K562 (cell line): Measurements from ENCODE around the gene CHST12. TPM values are rescaled to one million over a fixed set of nuclear protein-coding genes. Genes with fewer than 3 reads are reported as not detected.

Source experiments
- ARID2 ChIP-seq: fragments of 450-650 bp; IDR thresholded peaks from 2 replicates; pipeline ENCODE4 v1.6.1; 2017; ENCODE audit warnings: antibody characterized with exemption, mild to moderate bottlenecking
- E2F3 ChIP-seq: fragments of 250-450 bp; sonication (Bioruptor Pico); IDR thresholded peaks from 2 replicates; pipeline ENCODE4 v1.4.0; 2020; ENCODE audit warnings: mild to moderate bottlenecking
- EZH2 ChIP-seq: IDR thresholded peaks from 2 replicates; pipeline ENCODE4 v1.6.1; 2012; ENCODE audit warnings: low read depth, mild to moderate bottlenecking, inconsistent platforms, low read length, borderline replicate concordance
- FOXK1 ChIP-seq: sonication (generic); formaldehyde crosslinking; IDR thresholded peaks from 2 replicates; pipeline ENCODE4 v1.8.0; 2022; ENCODE audit warnings: missing genetic modification reagents, mild to moderate bottlenecking, borderline replicate concordance
- FOXP4 ChIP-seq: sonication (generic); formaldehyde crosslinking; IDR thresholded peaks from 2 replicates; pipeline ENCODE4 v1.8.0; 2022; ENCODE audit warnings: mild to moderate bottlenecking, missing genetic modification reagents, borderline replicate concordance
- GTF2B ChIP-seq: IDR thresholded peaks from 2 replicates; pipeline ENCODE4 v1.6.1; 2011; ENCODE audit not compliant: insufficient read length; ENCODE audit errors: extremely low read depth
- HDAC8 ChIP-seq: fragments of 450-650 bp; IDR thresholded peaks from 2 replicates; pipeline ENCODE4 v1.6.1; 2016; ENCODE audit warnings: mild to moderate bottlenecking, missing genetic modification characterization, moderate library complexity, missing compliant biosample characterization
- MBD2 ChIP-seq: sonication (generic); IDR thresholded peaks from 2 replicates; pipeline ENCODE4 v1.6.1; 2016; ENCODE audit warnings: low read depth, borderline replicate concordance
- MED1 ChIP-seq: sonication (generic); formaldehyde crosslinking; IDR thresholded peaks from 2 replicates; pipeline ENCODE4 v1.8.1; 2023; ENCODE audit warnings: missing genetic modification reagents, borderline replicate concordance
- PML ChIP-seq: IDR thresholded peaks from 2 replicates; pipeline ENCODE4 v1.6.1; 2012; ENCODE audit warnings: low read length, inconsistent platforms
- RFX5 ChIP-seq: IDR thresholded peaks from 2 replicates; pipeline ENCODE4 v1.6.1; 2011; ENCODE audit warnings: low read depth, mild to moderate bottlenecking, improper control_type of control experiment, low read length
- RFX7 ChIP-seq: fragments of 250-450 bp; sonication (Bioruptor Pico); IDR thresholded peaks from 2 replicates; pipeline ENCODE4 v1.5.1; 2021; ENCODE audit warnings: mild to moderate bottlenecking
- SMC3 ChIP-seq: conservative IDR thresholded peaks from 2 replicates; pipeline ENCODE4 v1.6.1; 2011; ENCODE audit warnings: low read depth, low read length, improper control_type of control experiment; ENCODE audit not compliant: insufficient read depth
- ZNF140 ChIP-seq: fragments of 250-450 bp; sonication (Bioruptor Pico); IDR thresholded peaks from 2 replicates; pipeline ENCODE4 v1.8.0; 2021; ENCODE audit warnings: moderate library complexity, mild to moderate bottlenecking, inconsistent platforms
- ZNF232 ChIP-seq: sonication (generic); formaldehyde crosslinking; IDR thresholded peaks from 2 replicates; pipeline ENCODE4 v1.8.0; 2022; ENCODE audit warnings: mild to moderate bottlenecking, missing genetic modification reagents
- ZNF444 ChIP-seq: fragments of 250-450 bp; sonication (Bioruptor Pico); IDR thresholded peaks from 2 replicates; pipeline ENCODE4 v1.4.0; 2020; ENCODE audit warnings: mild to moderate bottlenecking, moderate library complexity
- ZNF583 ChIP-seq: fragments of 250-450 bp; sonication (Bioruptor Pico); IDR thresholded peaks from 2 replicates; pipeline ENCODE4 v1.4.0; 2020
- polyA plus RNA-seq, 8 experiments: library from polyadenylated mRNA; depleted of rRNA in 4 of 8; stranded (reverse) in 5 of 8; unstranded in 3 of 8; fragments of >200 nt; fragmentation: Nextera tagmentation in 2 of 8; fragmentation: Illumina TruSeq in 1 of 8; extraction: Ambion mirVana in 2 of 8; extraction: Trizol in 1 of 8; gene quantifications; 2 replicates each; pipeline versions ENCODE4 v1.2.1 to v1.2.3, GENCODE V29; 2011 to 2014; ENCODE audit warnings: inconsistent platforms in 1 of 8, missing spikeins in 1 of 8
- total RNA-seq, 7 experiments: library from RNA; depleted of rRNA in 6 of 7; stranded (reverse); fragments of >200 nt in 6 of 7; fragmentation: Illumina TruSeq in 2 of 7; extraction: Trizol in 2 of 7; gene quantifications; 2 replicates each; pipeline versions ENCODE4 v1.2.1 to v1.2.3, GENCODE V29; 2011 to 2021; ENCODE audit warnings: low replicate concordance in 1 of 7
- TF ChIP-seq, protein P1 (sequence below): sonication (generic); formaldehyde crosslinking; IDR thresholded peaks from 2 replicates; pipeline ENCODE4 v1.8.0; 2022; ENCODE audit warnings: missing genetic modification reagents, mild to moderate bottlenecking, moderate library complexity, borderline replicate concordance
- TF ChIP-seq, protein P2 (sequence below): fragments of 450-650 bp; formaldehyde crosslinking; IDR thresholded peaks from 2 replicates; pipeline ENCODE4 v1.4.0; 2020; ENCODE audit warnings: mild to moderate bottlenecking
- TF ChIP-seq, protein P3 (sequence below): sonication (generic); formaldehyde crosslinking; IDR thresholded peaks from 2 replicates; pipeline ENCODE4 v1.9.0; 2022; ENCODE audit warnings: mild to moderate bottlenecking, missing genetic modification reagents
- TF ChIP-seq, protein P4 (sequence below): fragments of 450-650 bp; conservative IDR thresholded peaks from 2 replicates; pipeline ENCODE4 v1.6.1; 2016; ENCODE audit warnings: missing genetic modification characterization, low read depth, mild to moderate bottlenecking, missing compliant biosample characterization, moderate library complexity

Gene CHST12
- total and polyA plus RNA-seq, 9 of the 15 experiments (the other 6 are each of a cell fraction or from before 2014, with no cell fraction given) = 0.18 to 19.8 (median 3.6) TPM

- TF ChIP-seq FOXK1 (CRISPR knock-in tag) = peak; percentile 83; the same call in 1 of the 2 replicates
- no peak for TF ChIP-seq GTF2B
- 0 out of 2 replicates have a peak, but pooled peaks have one; percentile 40 for TF ChIP-seq HDAC8 (tag)
- TF ChIP-seq EZH2 = no peak
- no peak for TF ChIP-seq PML
- peak; percentile 68; the same call in 1 of the 2 replicates for TF ChIP-seq ZNF232 (CRISPR knock-in tag)
- no peak for TF ChIP-seq ZNF444 (CRISPR knock-in tag)
- TF ChIP-seq E2F3 = no peak
- TF ChIP-seq, protein P1, sequence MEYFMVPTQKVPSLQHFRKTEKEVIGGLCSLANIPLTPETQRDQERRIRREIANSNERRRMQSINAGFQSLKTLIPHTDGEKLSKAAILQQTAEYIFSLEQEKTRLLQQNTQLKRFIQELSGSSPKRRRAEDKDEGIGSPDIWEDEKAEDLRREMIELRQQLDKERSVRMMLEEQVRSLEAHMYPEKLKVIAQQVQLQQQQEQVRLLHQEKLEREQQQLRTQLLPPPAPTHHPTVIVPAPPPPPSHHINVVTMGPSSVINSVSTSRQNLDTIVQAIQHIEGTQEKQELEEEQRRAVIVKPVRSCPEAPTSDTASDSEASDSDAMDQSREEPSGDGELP (CRISPR knock-in tag) = peak; percentile 71; the same call in 1 of the 2 replicates
- TF ChIP-seq RFX7 (CRISPR knock-in tag) = no peak
- TF ChIP-seq, protein P2, sequence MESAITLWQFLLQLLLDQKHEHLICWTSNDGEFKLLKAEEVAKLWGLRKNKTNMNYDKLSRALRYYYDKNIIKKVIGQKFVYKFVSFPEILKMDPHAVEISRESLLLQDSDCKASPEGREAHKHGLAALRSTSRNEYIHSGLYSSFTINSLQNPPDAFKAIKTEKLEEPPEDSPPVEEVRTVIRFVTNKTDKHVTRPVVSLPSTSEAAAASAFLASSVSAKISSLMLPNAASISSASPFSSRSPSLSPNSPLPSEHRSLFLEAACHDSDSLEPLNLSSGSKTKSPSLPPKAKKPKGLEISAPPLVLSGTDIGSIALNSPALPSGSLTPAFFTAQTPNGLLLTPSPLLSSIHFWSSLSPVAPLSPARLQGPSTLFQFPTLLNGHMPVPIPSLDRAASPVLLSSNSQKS = no peak
- no peak for TF ChIP-seq ZNF583 (CRISPR knock-in tag)
- TF ChIP-seq MBD2 = no peak
- TF ChIP-seq, protein P3, sequence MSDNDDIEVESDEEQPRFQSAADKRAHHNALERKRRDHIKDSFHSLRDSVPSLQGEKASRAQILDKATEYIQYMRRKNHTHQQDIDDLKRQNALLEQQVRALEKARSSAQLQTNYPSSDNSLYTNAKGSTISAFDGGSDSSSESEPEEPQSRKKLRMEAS (CRISPR knock-in tag) = peak; percentile 90
- peak; percentile 42; the same call in 1 of the 2 replicates for TF ChIP-seq FOXP4 (CRISPR knock-in tag)
- TF ChIP-seq RFX5 = no peak
- no peak for TF ChIP-seq ZNF140
- TF ChIP-seq ARID2 = peak; percentile 42; the same call in 1 of the 2 replicates
- peak; percentile 86 for TF ChIP-seq SMC3
- TF ChIP-seq, protein P4, sequence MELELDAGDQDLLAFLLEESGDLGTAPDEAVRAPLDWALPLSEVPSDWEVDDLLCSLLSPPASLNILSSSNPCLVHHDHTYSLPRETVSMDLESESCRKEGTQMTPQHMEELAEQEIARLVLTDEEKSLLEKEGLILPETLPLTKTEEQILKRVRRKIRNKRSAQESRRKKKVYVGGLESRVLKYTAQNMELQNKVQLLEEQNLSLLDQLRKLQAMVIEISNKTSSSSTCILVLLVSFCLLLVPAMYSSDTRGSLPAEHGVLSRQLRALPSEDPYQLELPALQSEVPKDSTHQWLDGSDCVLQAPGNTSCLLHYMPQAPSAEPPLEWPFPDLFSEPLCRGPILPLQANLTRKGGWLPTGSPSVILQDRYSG (tag) = no peak
- no peak for TF ChIP-seq MED1
These were observed 48.0 kb downstream of the CHST12 start (continued) for GRCh38 chr7:2451171-2452073.
